Right lung (tissue), 5 donors: ENCODE measurements around the gene DHPS. TPM values are rescaled to one million over a fixed set of nuclear protein-coding genes. Genes with fewer than 3 reads are reported as not detected.
A peak's percentile ranks its signal among the peaks of the same experiment; 100 is the strongest.
"Not testable (repeated sequence)": the region's sequence is repeated elsewhere in the genome, so short reads cannot be mapped to it uniquely, and the experiment has no call there.

ENCODE experiments used
- DNase-seq, 2 donors: peaks; one replicate each; pipeline ENCODE4 v3.0.0-alpha.2; 2013
- polyA plus RNA-seq, 5 donors: library from polyadenylated mRNA; unstranded; fragments of 120-200 nt; gene quantifications; one replicate each; pipeline versions ENCODE4 v1.2.1 to v1.2.3, GENCODE V29; 2013; ENCODE audit warnings: inconsistent platforms in 1 of 5, low replicate concordance in 1 of 5; ENCODE audit not compliant: insufficient read length in 5 of 5, insufficient read depth in 1 of 5

Gene DHPS
- polyA plus RNA-seq, 5 donors: 77.1 to 96.0 (median 87.7) TPM

DNA sequence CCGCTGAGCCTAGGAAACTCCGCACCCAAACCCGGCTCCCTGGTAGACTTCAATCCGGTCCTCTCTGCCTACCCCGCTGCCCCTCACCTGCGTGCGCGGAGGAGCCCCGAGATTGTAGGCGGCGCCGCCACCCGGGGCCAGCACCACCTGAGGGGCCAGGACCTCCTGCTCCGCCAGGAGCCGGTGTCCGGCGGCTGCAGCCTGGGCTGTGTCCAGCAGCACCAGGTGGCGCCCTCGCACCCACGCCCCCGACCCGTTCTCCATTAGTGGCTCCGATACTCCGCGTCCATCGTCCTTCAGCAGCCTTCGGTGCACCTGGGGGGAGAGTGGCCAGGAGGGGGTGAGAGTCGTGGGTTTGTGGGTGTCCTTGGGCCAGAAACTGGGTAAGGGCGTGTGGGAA, 33.6 kb downstream of the DHPS start:
- DNase-seq: no peak

DNA sequence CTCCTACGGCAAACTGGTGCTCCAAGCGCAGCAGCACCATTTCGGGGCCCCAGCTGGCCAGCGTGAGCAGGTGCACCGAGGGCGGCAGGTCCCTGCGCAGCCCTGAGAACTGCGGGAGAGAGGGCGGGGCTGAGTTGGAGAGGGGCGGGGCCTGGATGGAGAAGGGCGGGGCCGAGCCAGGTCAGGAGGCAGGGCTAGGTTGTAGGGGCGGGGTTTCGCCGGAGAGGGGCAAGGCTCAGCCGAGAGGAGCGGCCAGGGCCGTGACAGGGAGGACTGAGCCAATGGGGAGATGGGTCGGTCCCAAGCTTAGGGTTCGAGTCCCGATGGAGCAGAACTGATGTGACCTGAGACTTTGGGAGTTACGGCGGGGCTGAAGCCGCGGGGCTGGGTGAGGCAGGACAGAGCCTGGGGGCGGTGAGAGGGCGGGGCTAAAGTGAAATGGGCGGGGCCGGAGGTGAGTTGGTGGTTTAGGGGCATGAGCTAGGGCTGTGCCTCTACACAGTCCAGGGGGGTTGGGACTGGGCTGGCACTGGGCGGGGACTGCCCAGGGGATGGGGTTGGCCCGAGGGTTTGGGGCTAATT, 34.1 kb downstream of the DHPS start:
- DNase-seq: no peak

DNA sequence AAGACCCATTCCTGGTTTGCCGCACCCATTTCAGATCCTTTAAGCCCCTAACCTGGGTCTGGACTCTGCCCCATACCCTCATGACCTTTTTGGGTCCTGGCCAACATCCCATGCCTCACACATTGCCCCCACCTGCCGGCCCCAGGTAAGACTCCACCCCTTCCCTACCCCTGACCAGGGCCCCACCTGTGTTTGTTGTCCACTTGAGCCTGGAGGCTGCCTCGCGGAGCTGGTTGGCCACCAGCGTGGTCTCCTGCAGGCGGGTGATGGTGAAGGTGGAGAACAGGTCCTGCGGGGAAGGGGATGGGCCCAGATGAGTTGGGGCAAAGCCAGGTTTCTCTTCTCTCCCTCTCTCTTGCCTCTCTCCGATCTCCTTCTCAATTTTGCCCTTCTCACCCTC, 34.6 kb downstream of the DHPS start:
- DNase-seq: no peak

DNA sequence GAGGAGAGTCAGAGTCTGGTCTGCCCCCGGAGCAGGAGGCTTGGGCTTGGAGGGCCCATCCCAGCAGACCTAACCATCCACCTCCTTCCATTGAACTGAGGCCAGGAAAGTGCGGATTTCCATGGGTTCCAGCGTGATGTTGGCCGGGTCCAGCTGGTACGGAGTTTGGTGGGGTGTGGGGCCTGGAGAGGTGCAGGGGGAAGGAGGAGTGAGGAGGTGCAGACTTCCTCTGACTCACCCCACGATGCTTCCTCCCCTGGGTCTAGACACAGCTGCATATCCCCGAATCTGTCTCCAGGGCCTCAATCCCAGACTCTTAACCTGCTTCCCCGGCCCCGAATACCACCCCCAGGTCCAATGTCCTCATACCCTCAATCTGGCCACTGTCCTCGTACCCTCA, 35.1 kb downstream of the DHPS start:
- DNase-seq: no peak

DNA sequence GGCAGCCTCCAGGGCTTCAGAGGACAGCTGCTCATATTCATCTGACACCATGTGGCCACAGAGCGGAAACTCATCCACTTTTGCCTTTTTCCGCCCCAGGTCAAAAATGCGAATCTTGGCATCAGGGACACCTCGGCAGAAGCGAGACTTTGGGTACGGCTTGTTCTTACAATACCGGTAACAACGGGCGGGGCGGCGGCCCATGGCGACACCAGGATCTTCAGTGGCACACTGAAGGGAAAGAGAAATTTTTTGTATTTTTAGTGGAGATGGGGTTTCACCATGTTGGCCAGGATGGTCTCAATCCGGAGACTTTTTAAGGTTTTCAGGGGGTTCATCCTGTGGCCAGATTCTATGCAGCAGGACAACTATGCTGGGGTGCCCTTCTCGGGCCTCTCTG, 38.0 kb downstream of the DHPS start:
- DNase-seq: not testable (repeated sequence)

DNA sequence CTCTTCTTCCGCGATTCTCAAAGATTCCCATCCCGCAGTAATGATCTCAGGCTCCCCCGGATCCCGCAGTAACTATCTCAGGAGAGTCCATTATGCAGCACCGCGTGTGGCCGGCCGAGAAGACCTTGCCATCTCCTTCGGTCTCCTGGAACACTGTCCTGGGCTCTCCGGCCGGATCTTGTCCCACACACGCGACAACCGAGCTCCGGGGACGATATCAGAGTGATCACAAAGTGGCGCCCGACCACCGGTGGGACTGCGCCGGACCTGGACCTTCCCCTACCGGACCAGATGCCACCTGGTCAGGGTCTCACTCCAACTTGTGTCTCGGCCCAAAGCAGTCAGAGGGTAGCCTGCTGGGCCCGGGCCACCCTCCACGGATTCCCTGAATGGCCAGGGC, 39.2 kb downstream of the DHPS start:
- DNase-seq: no peak

DNA sequence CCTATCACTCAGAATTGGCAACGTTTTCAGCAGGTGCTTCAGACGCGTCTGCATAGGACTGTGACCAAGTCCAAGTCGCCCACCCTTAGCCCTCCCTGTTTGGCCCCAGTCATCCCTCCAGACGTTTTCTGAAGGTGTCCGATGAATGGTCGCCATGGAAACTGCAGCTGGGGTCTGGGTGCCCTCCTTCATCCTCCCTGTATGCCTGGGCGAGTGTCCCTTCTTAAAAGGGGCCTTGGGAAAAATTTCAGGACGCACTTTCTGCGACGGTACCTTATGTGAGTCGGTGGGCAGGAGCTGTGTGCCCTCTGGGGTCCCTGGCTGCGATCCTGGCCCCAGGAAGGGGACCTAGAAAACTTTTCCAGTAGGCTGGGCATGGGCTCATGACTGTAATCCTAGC, 40.2 kb downstream of the DHPS start:
- no peak for DNase-seq

DNA sequence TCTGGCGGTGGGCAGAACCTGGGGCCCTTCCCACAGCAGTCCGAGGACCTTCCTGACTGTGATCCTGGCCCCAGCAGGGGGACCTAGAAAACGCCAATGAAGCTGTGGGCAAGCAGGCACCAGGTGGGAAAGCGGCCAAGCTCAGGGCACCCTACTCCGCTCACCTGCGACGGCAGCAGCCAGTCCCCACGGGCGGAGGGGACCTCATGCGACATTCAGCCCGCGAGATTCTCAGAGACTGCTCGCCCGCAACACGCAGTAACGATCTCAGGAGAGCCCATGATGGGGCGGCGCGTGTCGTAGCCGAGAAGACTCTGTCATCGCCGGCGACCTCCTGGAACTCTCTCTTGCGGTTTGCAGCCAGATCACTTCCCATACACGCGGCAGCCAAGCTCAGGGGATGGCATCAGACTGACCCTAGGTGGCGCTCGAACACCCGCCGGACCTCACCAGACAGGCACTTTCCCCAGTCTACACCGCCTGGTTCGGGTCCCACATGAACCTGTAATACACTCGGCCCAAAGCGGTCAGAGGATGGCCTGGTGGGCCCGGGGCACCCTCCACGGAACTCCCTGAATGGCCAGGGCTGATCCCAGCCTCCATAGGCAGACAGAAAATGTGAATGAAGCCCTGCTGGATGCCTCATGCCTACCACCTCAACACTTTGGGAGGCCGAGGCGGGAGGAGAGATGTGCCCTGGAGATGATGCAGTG, 41.6 kb downstream of the DHPS start:
- peak; percentile 41 to 56 for DNase-seq

DNA sequence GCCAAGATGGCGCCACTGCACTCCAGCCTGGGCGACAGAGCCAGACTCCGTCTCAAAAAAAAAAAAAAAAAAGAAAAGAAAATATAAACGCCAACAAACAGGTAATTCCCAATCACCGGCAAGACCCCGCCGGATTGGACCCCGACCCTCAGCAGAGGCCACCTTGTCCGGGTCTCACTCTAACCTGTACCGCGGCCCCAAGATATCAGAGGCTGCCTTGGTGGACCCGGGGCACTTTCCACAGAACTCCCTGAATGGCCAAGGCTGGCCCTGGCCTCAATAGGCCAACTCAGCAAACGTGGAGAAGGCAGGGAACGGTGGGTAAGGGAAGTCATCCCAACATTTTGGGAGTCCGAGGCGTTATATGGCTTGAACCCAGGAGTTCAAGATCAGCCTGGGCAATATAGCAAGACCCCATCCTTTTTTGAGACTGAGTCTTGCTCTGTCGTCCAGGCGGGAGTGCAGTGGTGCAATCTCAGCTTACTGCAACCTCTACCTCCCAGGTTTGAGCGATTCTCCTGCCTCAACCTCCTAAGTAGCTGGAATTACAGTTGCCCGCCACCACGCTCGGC, 43.0 kb downstream of the DHPS start:
- no peak for DNase-seq

DNA sequence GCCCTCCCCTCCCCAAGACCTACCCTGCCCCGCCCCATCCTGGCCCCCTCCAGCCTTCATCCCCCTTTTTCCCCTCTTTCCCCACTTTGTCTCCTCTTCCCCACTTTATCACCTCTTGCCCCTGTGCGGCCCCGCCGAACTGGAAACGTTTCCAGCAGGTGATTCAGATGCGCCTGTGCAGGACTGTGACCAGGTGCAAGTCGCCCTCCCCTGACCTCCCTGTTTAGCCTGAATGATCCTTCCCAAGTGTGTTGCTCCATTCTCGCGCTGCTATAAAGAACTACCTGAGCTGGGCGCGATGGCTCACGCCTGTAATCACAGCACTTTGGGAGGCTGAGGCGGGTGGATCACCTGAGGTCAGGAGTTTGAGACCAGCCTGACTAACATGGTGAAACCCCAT, 45.0 kb downstream of the DHPS start:
- DNase-seq: no peak

DNA sequence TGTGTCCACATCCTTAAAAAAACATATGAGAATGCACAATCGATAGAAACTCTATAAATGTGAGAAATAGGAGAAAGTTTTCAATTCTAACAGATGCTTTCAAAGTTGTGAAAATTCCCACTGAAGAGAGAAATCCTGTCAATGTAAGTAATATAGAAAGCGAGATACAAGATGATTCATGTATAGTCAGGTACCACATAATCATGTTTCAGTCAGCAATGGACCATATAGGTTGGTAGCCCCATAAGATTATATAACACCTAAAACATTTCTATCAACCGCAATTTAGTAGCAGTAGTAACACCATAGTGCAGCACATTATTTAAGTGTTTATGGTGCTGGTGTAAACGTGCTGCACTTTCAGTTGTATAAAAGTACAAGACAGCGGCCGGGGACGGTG, 52.5 kb downstream of the DHPS start:
- DNase-seq: no peak

DNA sequence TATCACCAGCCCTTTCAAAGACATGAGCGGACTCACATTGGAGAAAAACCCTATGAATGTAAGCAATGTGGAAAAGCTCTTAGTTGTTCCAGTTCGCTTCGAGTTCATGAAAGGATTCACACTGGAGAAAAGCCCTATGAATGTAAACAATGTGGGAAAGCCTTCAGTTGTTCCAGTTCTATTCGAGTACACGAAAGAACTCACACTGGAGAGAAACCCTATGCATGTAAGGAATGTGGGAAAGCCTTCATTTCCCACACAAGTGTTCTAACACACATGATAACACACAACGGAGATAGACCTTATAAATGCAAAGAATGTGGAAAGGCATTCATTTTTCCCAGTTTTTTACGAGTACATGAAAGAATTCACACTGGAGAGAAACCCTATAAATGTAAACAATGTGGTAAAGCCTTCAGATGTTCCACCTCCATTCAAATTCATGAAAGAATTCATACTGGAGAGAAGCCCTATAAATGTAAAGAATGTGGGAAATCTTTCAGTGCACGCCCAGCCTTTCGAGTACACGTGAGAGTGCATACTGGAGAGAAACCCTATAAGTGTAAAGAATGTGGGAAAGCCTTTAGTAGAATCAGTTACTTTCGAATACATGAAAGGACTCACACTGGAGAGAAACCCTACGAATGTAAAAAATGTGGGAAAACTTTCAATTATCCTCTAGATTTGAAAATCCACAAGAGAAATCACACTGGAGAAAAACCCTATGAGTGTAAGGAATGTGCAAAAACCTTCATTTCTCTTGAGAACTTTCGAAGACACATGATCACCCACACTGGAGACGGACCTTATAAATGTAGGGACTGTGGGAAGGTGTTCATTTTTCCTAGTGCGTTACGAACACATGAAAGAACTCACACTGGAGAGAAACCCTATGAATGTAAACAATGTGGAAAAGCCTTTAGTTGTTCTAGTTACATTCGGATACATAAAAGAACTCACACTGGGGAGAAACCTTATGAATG, 53.3 kb downstream of the DHPS start:
- no peak for DNase-seq

DNA sequence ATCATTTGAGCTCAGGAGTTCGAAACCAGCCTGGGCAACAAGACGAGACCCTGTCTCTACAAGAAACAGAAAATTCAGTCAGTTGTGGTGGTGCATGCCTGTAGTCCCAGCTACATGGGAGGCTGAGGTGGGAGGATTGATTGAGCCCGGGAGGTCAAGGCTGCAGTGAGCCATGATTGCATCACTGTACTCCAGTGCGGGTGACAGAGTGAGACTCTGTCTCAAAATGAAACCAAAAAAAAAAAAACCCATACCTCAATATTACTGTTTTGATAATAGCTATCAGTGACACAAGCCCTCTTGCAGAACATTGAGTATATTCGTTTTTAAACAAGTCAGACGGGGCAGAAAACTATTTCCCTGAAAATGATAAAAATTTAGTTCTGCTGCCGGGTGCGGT, 54.7 kb downstream of the DHPS start:
- DNase-seq: no peak

Other genes with a start within 250 kb of the DHPS start
- 10 to 100 TPM; 14.8 to 23.1 (median 18.2) TPM for gene ZNF443, start 240.9 kb downstream of the DHPS start, polyA plus RNA-seq
- 1 to 10 TPM; 6.3 to 9.9 (median 8.1) TPM for gene ZNF709, start 197.1 kb downstream of the DHPS start, polyA plus RNA-seq
- 10 to 100 TPM in 3 of 5 donors, 1 to 10 TPM in 2; 8.4 to 12.1 (median 11.9) TPM for gene ZNF564, start 130.4 kb downstream of the DHPS start, polyA plus RNA-seq
- 1 to 10 TPM; 3.2 to 6.8 (median 5.0) TPM for gene ZNF490, start 71.1 kb downstream of the DHPS start, polyA plus RNA-seq
- gene ZNF791, start 71.0 kb downstream of the DHPS start, polyA plus RNA-seq: 10 to 100 TPM; 13.9 to 23.7 (median 21.9) TPM
- gene MAN2B1, start 15.1 kb downstream of the DHPS start, polyA plus RNA-seq: 10 to 100 TPM; 27.3 to 42.1 (median 32.8) TPM
- 10 to 100 TPM; 18.4 to 28.6 (median 23.9) TPM for gene WDR83, start 15.1 kb downstream of the DHPS start, polyA plus RNA-seq
- under 1 TPM in 2 of 5 donors, not detected in 3; 0.60 to 0.82 TPM for gene GNG14, start 6.1 kb upstream of the DHPS start, polyA plus RNA-seq
- gene FBXW9, start 14.8 kb upstream of the DHPS start, polyA plus RNA-seq: 10 to 100 TPM in 3 of 5 donors, 1 to 10 TPM in 2; 7.9 to 14.1 (median 10.1) TPM
- 10 to 100 TPM; 69.3 to 85.1 (median 75.9) TPM for gene TNPO2, start 42.1 kb upstream of the DHPS start, polyA plus RNA-seq
- 100 to 1,000 TPM; 139 to 222 (median 153) TPM for gene TRIR, start 52.8 kb upstream of the DHPS start, polyA plus RNA-seq
- 10 to 100 TPM; 52.8 to 70.1 (median 53.8) TPM for gene GET3, start 55.6 kb upstream of the DHPS start, polyA plus RNA-seq
- under 1 TPM in 4 of 5 donors, not detected in 1; 0.09 to 0.19 (median 0.15) TPM for gene BEST2, start 69.9 kb upstream of the DHPS start, polyA plus RNA-seq
- gene HOOK2, start 93.7 kb upstream of the DHPS start, polyA plus RNA-seq: 10 to 100 TPM; 59.2 to 79.9 (median 74.2) TPM
- 100 to 1,000 TPM in 1 of 5 donors, 10 to 100 TPM in 4; 14.8 to 132 (median 48.0) TPM for gene JUNB, start 109.6 kb upstream of the DHPS start, polyA plus RNA-seq
- gene PRDX2, start 119.9 kb upstream of the DHPS start, polyA plus RNA-seq: 100 to 1,000 TPM; 197 to 304 (median 214) TPM
- 10 to 100 TPM in 1 of 5 donors, 1 to 10 TPM in 4; 4.2 to 10.2 (median 7.2) TPM for gene THSD8, start 120.2 kb upstream of the DHPS start, polyA plus RNA-seq
- 10 to 100 TPM; 29.8 to 42.9 (median 32.9) TPM for gene RNASEH2A, start 124.7 kb upstream of the DHPS start, polyA plus RNA-seq
- under 1 TPM in 4 of 5 donors, not detected in 1; 0.08 to 0.19 (median 0.13) TPM for gene RTBDN, start 152.7 kb upstream of the DHPS start, polyA plus RNA-seq
- gene MAST1, start 156.6 kb upstream of the DHPS start, polyA plus RNA-seq: 1 to 10 TPM; 1.6 to 2.1 (median 2.0) TPM
- gene DNASE2, start 199.6 kb upstream of the DHPS start, polyA plus RNA-seq: 10 to 100 TPM; 19.8 to 25.3 (median 20.7) TPM
- 1 to 10 TPM in 2 of 5 donors, under 1 TPM in 3; 0.30 to 2.3 (median 0.67) TPM for gene KLF1, start 205.3 kb upstream of the DHPS start, polyA plus RNA-seq
- gene GCDH, start 209.3 kb upstream of the DHPS start, polyA plus RNA-seq: 10 to 100 TPM; 19.5 to 31.5 (median 24.8) TPM
- gene SYCE2, start 237.4 kb upstream of the DHPS start, polyA plus RNA-seq: 1 to 10 TPM; 2.6 to 4.2 (median 3.1) TPM